Stimulated activated naive CD4-positive, alpha-beta T cell (primary cell): Measurements from ENCODE around the gene SYT14.

Experiments used
- DNase-seq, 6 experiments: peaks; one replicate each; lab custom pipeline; 2025; lab: John Stamatoyannopoulos, UW

Gene SYT14

GRCh38 chr1:210207597-210208450, 269.8 kb downstream of the SYT14 start:
- DNase-seq: no peak

DNA sequence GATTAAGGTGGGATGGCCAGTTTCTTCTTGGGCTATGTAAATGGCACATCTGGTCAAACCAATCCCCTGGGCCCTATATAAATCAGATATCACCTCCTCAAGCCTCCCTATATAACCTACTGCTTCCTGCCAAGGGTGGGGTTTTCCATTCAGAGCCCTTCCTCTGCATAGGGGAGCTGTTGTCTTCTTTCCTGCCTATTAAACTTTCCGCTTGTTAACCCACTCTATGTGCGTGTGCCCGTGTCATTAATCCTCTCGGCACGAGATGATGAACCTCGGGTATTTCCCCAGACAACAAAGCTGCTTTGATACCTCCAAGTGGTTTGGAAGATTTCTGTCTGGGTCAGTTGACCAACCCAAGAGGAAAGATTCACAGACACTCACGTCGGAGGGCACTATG, 275.3 kb downstream of the SYT14 start:
- no peak for DNase-seq

GRCh38 chr1:210214573-210215409, 276.8 kb downstream of the SYT14 start:
- no peak for DNase-seq

GRCh38 chr1:210217482-210217881, 279.5 kb downstream of the SYT14 start:
- no peak for DNase-seq

DNA sequence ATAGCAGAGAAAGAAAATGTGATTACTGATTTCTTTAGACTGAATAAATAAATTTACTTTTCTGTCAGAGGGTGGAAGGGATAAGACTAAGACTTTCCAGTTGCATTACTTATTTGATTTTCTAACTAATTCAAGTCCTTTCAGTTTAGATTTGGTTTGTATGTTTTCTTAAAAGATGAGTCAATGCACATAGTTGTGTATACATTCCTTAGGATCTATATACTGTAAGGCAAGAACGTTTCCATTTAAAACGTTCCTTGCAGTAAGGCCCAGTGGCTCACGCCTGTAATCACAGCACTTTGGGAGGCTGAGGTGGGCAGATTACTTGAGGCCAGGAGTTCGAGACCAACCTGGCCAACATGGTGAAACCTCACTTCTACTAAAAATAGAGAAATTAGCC, 280.0 kb downstream of the SYT14 start:
- no peak for DNase-seq
